HEK293 (cell line): Measurements from ENCODE around the gene ITPRID2.

Source experiments
- HOXD13 ChIP-seq: sonication (generic); formaldehyde crosslinking; IDR thresholded peaks from 2 replicates; pipeline ENCODE4 v1.8.0; 2022; ENCODE audit warnings: missing genetic modification reagents, borderline replicate concordance
- TCF7L2 ChIP-seq: IDR thresholded peaks from 2 replicates; pipeline ENCODE4 v1.6.1; 2011; ENCODE audit warnings: low read depth, mild to moderate bottlenecking, inconsistent platforms, low read length, moderate library complexity, borderline replicate concordance
- YY1 ChIP-seq: fragments of 450-650 bp; formaldehyde crosslinking; IDR thresholded peaks from 2 replicates; pipeline ENCODE4 v1.5.1; 2018; ENCODE audit warnings: missing biosample characterization, missing genetic modification characterization
- ZBTB20 ChIP-seq: fragments of 450-650 bp; formaldehyde crosslinking; IDR thresholded peaks from 2 replicates; pipeline ENCODE4 v1.5.1; 2016; ENCODE audit warnings: missing biosample characterization, missing genetic modification characterization
- ZNF121 ChIP-seq: fragments of 450-650 bp; formaldehyde crosslinking; IDR thresholded peaks from 2 replicates; pipeline ENCODE4 v1.5.1; 2016; ENCODE audit warnings: missing biosample characterization, missing genetic modification characterization
- ZNF138 ChIP-seq: fragments of 450-650 bp; formaldehyde crosslinking; IDR thresholded peaks from 2 replicates; pipeline ENCODE4 v1.5.1; 2016; ENCODE audit warnings: missing biosample characterization, missing genetic modification characterization, borderline replicate concordance
- ZNF140 ChIP-seq: fragments of 450-650 bp; formaldehyde crosslinking; IDR thresholded peaks from 2 replicates; pipeline ENCODE4 v1.5.1; 2016; ENCODE audit warnings: missing biosample characterization, missing genetic modification characterization
- ZNF292 ChIP-seq: fragments of 450-650 bp; formaldehyde crosslinking; IDR thresholded peaks from 2 replicates; pipeline ENCODE4 v1.5.1; 2016; ENCODE audit warnings: low read depth, missing biosample characterization, missing genetic modification characterization, borderline replicate concordance
- ZNF830 ChIP-seq: fragments of 450-650 bp; IDR thresholded peaks from 2 replicates; pipeline ENCODE4 v1.5.0; 2018; ENCODE audit warnings: missing biosample characterization, missing genetic modification characterization, low read depth, mild to moderate bottlenecking, moderate library complexity
- TF ChIP-seq, protein P1 (sequence below): fragments of 450-650 bp; formaldehyde crosslinking; IDR thresholded peaks from 2 replicates; pipeline ENCODE4 v1.5.1; 2016; ENCODE audit warnings: missing biosample characterization, missing genetic modification characterization
- TF ChIP-seq, protein P2 (sequence below): fragments of 450-650 bp; formaldehyde crosslinking; IDR thresholded peaks from 2 replicates; pipeline ENCODE4 v1.5.1; 2017; ENCODE audit warnings: missing biosample characterization, missing genetic modification characterization
- TF ChIP-seq, protein P3 (sequence below): IDR thresholded peaks from 2 replicates; pipeline ENCODE4 v1.6.1; 2011; ENCODE audit warnings: mild to moderate bottlenecking, low read depth, low read length, borderline replicate concordance
- TF ChIP-seq, protein P4 (sequence below): fragments of 450-650 bp; formaldehyde crosslinking; IDR thresholded peaks from 2 replicates; pipeline ENCODE4 v1.5.1; 2016; ENCODE audit warnings: missing biosample characterization, missing genetic modification characterization
- TF ChIP-seq, protein P5 (sequence below): fragments of 450-650 bp; formaldehyde crosslinking; IDR thresholded peaks from 2 replicates; pipeline ENCODE4 v1.5.1; 2016; ENCODE audit warnings: missing biosample characterization, missing genetic modification characterization

DNA sequence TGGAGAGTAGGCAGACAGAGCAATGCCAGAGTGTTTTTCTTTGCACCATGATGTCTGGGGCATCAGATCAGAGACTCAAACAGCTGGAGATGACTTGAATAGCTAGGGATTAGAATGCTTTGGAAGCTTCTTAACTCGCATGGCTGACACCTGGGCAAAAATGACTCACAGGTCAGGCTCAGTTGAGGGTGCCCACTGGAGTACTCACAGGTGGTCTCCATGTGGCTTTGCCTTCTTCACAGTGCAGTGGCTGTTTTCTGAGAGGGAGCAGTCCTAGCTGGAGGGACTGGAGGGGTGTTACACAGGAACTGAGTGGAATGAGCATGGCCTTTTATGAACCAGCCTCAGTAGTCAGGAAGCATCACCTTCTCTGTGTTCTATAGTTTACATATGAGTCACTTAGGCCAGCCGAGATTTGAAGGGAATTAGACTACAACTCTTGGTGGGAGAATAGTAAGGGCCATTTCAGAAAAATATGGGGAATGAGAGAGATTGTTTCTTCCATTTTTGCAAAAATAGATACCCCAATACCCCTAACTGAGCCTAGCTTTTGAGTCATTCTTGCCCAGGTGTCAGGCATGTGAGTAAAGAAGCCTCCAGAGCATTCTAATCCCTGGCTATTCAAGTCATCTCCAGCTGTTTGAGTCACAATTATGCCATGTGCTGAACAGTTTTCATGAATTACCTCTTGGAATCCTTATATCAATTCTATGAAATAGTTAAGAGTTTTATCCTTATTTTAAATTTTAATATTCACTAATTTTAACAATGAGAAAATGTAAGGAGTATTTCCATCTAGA is 87.0 kb downstream of the ITPRID2 start:
- TF ChIP-seq ZNF292 (tag by site-specific recombination) (no peak), ZNF830 (no peak), TCF7L2 (no peak), ZNF121 (no peak), HOXD13 (no peak), YY1 (no peak), ZNF140 (tag by site-specific recombination) (no peak), ZBTB20 (tag by site-specific recombination) (no peak), ZNF138 (tag by site-specific recombination) (no peak)
- TF ChIP-seq, protein P1, sequence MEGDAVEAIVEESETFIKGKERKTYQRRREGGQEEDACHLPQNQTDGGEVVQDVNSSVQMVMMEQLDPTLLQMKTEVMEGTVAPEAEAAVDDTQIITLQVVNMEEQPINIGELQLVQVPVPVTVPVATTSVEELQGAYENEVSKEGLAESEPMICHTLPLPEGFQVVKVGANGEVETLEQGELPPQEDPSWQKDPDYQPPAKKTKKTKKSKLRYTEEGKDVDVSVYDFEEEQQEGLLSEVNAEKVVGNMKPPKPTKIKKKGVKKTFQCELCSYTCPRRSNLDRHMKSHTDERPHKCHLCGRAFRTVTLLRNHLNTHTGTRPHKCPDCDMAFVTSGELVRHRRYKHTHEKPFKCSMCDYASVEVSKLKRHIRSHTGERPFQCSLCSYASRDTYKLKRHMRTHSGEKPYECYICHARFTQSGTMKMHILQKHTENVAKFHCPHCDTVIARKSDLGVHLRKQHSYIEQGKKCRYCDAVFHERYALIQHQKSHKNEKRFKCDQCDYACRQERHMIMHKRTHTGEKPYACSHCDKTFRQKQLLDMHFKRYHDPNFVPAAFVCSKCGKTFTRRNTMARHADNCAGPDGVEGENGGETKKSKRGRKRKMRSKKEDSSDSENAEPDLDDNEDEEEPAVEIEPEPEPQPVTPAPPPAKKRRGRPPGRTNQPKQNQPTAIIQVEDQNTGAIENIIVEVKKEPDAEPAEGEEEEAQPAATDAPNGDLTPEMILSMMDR (tag by site-specific recombination), result no peak
- TF ChIP-seq, protein P2, sequence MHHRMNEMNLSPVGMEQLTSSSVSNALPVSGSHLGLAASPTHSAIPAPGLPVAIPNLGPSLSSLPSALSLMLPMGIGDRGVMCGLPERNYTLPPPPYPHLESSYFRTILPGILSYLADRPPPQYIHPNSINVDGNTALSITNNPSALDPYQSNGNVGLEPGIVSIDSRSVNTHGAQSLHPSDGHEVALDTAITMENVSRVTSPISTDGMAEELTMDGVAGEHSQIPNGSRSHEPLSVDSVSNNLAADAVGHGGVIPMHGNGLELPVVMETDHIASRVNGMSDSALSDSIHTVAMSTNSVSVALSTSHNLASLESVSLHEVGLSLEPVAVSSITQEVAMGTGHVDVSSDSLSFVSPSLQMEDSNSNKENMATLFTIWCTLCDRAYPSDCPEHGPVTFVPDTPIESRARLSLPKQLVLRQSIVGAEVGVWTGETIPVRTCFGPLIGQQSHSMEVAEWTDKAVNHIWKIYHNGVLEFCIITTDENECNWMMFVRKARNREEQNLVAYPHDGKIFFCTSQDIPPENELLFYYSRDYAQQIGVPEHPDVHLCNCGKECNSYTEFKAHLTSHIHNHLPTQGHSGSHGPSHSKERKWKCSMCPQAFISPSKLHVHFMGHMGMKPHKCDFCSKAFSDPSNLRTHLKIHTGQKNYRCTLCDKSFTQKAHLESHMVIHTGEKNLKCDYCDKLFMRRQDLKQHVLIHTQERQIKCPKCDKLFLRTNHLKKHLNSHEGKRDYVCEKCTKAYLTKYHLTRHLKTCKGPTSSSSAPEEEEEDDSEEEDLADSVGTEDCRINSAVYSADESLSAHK (tag by site-specific recombination), result no peak
- TF ChIP-seq, protein P3, sequence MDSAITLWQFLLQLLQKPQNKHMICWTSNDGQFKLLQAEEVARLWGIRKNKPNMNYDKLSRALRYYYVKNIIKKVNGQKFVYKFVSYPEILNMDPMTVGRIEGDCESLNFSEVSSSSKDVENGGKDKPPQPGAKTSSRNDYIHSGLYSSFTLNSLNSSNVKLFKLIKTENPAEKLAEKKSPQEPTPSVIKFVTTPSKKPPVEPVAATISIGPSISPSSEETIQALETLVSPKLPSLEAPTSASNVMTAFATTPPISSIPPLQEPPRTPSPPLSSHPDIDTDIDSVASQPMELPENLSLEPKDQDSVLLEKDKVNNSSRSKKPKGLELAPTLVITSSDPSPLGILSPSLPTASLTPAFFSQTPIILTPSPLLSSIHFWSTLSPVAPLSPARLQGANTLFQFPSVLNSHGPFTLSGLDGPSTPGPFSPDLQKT, result no peak
- TF ChIP-seq, protein P4, sequence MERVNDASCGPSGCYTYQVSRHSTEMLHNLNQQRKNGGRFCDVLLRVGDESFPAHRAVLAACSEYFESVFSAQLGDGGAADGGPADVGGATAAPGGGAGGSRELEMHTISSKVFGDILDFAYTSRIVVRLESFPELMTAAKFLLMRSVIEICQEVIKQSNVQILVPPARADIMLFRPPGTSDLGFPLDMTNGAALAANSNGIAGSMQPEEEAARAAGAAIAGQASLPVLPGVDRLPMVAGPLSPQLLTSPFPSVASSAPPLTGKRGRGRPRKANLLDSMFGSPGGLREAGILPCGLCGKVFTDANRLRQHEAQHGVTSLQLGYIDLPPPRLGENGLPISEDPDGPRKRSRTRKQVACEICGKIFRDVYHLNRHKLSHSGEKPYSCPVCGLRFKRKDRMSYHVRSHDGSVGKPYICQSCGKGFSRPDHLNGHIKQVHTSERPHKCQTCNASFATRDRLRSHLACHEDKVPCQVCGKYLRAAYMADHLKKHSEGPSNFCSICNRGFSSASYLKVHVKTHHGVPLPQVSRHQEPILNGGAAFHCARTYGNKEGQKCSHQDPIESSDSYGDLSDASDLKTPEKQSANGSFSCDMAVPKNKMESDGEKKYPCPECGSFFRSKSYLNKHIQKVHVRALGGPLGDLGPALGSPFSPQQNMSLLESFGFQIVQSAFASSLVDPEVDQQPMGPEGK (tag by site-specific recombination), result no peak
- TF ChIP-seq, protein P5, sequence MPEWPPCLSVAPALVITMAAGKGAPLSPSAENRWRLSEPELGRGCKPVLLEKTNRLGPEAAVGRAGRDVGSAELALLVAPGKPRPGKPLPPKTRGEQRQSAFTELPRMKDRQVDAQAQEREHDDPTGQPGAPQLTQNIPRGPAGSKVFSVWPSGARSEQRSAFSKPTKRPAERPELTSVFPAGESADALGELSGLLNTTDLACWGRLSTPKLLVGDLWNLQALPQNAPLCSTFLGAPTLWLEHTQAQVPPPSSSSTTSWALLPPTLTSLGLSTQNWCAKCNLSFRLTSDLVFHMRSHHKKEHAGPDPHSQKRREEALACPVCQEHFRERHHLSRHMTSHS (tag by site-specific recombination), result no peak
